DND-41 (cell line): ENCODE results near the gene POLK.

Experiments used
- ATAC-seq: fragments of 200-7000 bp; cut with Tn5 transposase; 3 replicates; pipeline ENCODE4 v1.9.1; 2021; ENCODE audit warnings: low read depth; ENCODE audit not compliant: insufficient read depth
- DNase-seq: peaks from one replicate; pipeline ENCODE4 v3.0.0-alpha.2; 2020
- H2AFZ ChIP-seq: 2 replicates; pipeline ENCODE4 v1.6.0; 2012; ENCODE audit warnings: low read depth, low read length
- H3K27ac ChIP-seq: 2 replicates; pipeline ENCODE4 v1.5.1; 2012; ENCODE audit warnings: low read length, inconsistent platforms
- H3K27me3 ChIP-seq: fragments of 200-600 bp; sonication (generic); 2 replicates; pipeline ENCODE4 v1.6.0; 2012; ENCODE audit warnings: low read length, mild to moderate bottlenecking, inconsistent platforms; ENCODE audit not compliant: insufficient read depth, poor library complexity
- H3K36me3 ChIP-seq: 2 replicates; pipeline ENCODE4 v1.5.1; 2012; ENCODE audit warnings: low read length, inconsistent platforms; ENCODE audit not compliant: insufficient read depth
- H3K4me1 ChIP-seq: 2 replicates; pipeline ENCODE4 v1.5.1; 2012; ENCODE audit warnings: mild to moderate bottlenecking, low read length; ENCODE audit not compliant: insufficient read depth
- H3K4me2 ChIP-seq: 2 replicates; pipeline ENCODE4 v1.6.0; 2012; ENCODE audit warnings: mild to moderate bottlenecking, moderate library complexity, low read length, inconsistent platforms; ENCODE audit not compliant: insufficient read depth
- H3K4me3 ChIP-seq, 2 experiments: fragments of 200-600 bp in 1 of 2; shearing (Covaris generic) in 1 of 2; 2 replicates each; pipeline ENCODE4 v1.5.1; 2012 to 2016; ENCODE audit warnings: inconsistent platforms in 2 of 2, low read length in 2 of 2, mild to moderate bottlenecking in 2 of 2, low read depth in 1 of 2, moderate library complexity in 1 of 2
- H3K79me2 ChIP-seq: 2 replicates; pipeline ENCODE4 v1.6.0; 2012; ENCODE audit warnings: low read length, inconsistent platforms; ENCODE audit not compliant: insufficient read depth
- H3K9ac ChIP-seq: 2 replicates; pipeline ENCODE4 v1.6.0; 2012; ENCODE audit warnings: low read depth, mild to moderate bottlenecking, inconsistent platforms, low read length, moderate library complexity
- H3K9me3 ChIP-seq: 2 replicates; pipeline ENCODE4 v1.5.1; 2012; ENCODE audit warnings: low read length, moderate library complexity, mild to moderate bottlenecking, inconsistent platforms; ENCODE audit not compliant: insufficient read depth, severe bottlenecking
- H4K20me1 ChIP-seq: 2 replicates; pipeline ENCODE4 v1.6.0; 2012; ENCODE audit warnings: low read length; ENCODE audit not compliant: insufficient read depth
- EZH2 ChIP-seq: IDR thresholded peaks from 3 replicates; pipeline ENCODE4 v1.6.1; 2012; ENCODE audit warnings: borderline replicate concordance, low read depth, mild to moderate bottlenecking, moderate library complexity, low read length, inconsistent platforms; ENCODE audit not compliant: severe bottlenecking
- TF ChIP-seq, protein P1 (sequence below): IDR thresholded peaks from 2 replicates; pipeline ENCODE4 v1.5.1; 2012; ENCODE audit warnings: borderline replicate concordance, low read length, moderate library complexity, mild to moderate bottlenecking; ENCODE audit not compliant: poor library complexity, severe bottlenecking; ENCODE audit errors: extremely low read depth

Gene POLK

GRCh38 chr5:75507841-75508240 is 3.9 kb upstream of the POLK start:
- 0 out of 2 replicates have a peak overlapping the region, but pooled peaks have one; percentile 86 for H3K4me2 ChIP-seq
- H3K36me3 ChIP-seq, result peaks cover 10% of the 10 kb centered on the region
- no peak overlapping the region for H2AFZ ChIP-seq
- no peak overlapping the region for H3K9ac ChIP-seq
- no peaks in the 10 kb centered on the region for H3K9me3 ChIP-seq
- DNase-seq, result no peak
- no peaks in the 10 kb centered on the region for H3K27me3 ChIP-seq
- peaks cover 73% of the 10 kb centered on the region for H3K79me2 ChIP-seq
- no peak for ATAC-seq
- H3K27ac ChIP-seq, result no peak overlapping the region
- H4K20me1 ChIP-seq, result no peaks in the 10 kb centered on the region; the same call in 1 of the 2 replicates
- no peak overlapping the region for H3K4me3 ChIP-seq
- TF ChIP-seq, protein P1, sequence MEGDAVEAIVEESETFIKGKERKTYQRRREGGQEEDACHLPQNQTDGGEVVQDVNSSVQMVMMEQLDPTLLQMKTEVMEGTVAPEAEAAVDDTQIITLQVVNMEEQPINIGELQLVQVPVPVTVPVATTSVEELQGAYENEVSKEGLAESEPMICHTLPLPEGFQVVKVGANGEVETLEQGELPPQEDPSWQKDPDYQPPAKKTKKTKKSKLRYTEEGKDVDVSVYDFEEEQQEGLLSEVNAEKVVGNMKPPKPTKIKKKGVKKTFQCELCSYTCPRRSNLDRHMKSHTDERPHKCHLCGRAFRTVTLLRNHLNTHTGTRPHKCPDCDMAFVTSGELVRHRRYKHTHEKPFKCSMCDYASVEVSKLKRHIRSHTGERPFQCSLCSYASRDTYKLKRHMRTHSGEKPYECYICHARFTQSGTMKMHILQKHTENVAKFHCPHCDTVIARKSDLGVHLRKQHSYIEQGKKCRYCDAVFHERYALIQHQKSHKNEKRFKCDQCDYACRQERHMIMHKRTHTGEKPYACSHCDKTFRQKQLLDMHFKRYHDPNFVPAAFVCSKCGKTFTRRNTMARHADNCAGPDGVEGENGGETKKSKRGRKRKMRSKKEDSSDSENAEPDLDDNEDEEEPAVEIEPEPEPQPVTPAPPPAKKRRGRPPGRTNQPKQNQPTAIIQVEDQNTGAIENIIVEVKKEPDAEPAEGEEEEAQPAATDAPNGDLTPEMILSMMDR, result no peak
- TF ChIP-seq EZH2, result no peak
- H3K4me1 ChIP-seq, result peaks cover 27% of the 10 kb centered on the region

DNA sequence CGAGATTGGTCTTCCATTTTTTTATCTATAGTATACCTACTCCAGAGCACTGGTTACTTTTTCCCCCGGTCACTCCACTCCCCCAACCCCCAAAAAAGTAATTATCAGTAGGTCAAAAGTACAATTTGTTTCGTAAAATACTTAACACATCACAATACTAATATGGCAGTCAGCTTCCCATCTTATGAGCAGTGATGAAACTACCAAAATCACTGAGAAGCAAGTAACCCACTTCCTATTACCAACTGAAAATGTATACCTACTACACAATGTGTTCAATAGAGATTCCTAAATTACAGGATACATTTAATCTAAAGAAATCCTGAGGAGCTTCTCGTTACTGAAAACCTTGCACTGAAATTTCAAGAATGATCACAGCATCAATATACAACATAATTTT is 2.1 kb upstream of the POLK start:
- no peak for DNase-seq
- H3K4me3 ChIP-seq, result peak overlapping the region; percentile 90 to 98; a peak in 3 of 4 replicates
- peak overlapping the region; percentile 83 for H3K9ac ChIP-seq
- H2AFZ ChIP-seq, result no peak overlapping the region
- H4K20me1 ChIP-seq, result no peaks in the 10 kb centered on the region; the same call in 1 of the 2 replicates
- no peaks in the 10 kb centered on the region for H3K27me3 ChIP-seq
- H3K4me1 ChIP-seq, result peaks cover 44% of the 10 kb centered on the region
- H3K4me2 ChIP-seq, result peak overlapping the region; percentile 86
- H3K36me3 ChIP-seq, result peaks cover 9% of the 10 kb centered on the region
- ATAC-seq, result no peak
- no peak overlapping the region; the same call in 1 of the 2 replicates for H3K27ac ChIP-seq
- peaks cover 87% of the 10 kb centered on the region for H3K79me2 ChIP-seq
- no peaks in the 10 kb centered on the region for H3K9me3 ChIP-seq
- TF ChIP-seq EZH2, result no peak
- TF ChIP-seq, protein P1, result no peak

DNA sequence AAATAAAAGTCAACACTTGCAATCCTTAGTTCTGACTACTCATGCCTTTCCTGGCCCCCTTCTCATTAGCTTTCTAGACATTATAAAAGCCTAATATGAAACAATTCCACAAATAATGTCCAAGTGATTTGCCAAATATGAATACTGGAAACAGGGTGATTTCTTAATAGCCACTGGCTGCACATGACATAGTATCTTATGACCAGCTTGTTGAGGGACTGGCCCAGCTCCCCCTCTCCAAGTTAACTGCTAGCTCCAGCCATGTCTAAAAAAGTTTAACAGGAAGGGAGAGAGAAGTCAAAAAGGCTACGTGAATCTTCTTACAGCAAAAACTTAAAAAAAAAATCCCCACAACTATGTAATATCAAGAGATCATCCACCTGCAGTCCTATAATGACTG is 1.7 kb upstream of the POLK start:
- ATAC-seq (no peak), DNase-seq (no peak)
- H3K4me3 ChIP-seq, result peak overlapping the region; percentile 90 to 98; a peak in 3 of 4 replicates
- no peak for TF ChIP-seq EZH2
- TF ChIP-seq, protein P1, result no peak
- H3K9ac ChIP-seq, result peak overlapping the region; percentile 83
- H3K36me3 ChIP-seq, result peaks cover 5% of the 10 kb centered on the region
- no peaks in the 10 kb centered on the region; the same call in 1 of the 2 replicates for H4K20me1 ChIP-seq
- H3K79me2 ChIP-seq, result peaks cover 91% of the 10 kb centered on the region
- H3K4me1 ChIP-seq, result peaks cover 45% of the 10 kb centered on the region
- H3K27ac ChIP-seq, result peak overlapping the region; percentile 36; the same call in 1 of the 2 replicates
- 0 out of 2 replicates have a peak overlapping the region, but pooled peaks have one; percentile 98 for H2AFZ ChIP-seq
- no peaks in the 10 kb centered on the region for H3K27me3 ChIP-seq
- peak overlapping the region; percentile 86 for H3K4me2 ChIP-seq
- H3K9me3 ChIP-seq, result no peaks in the 10 kb centered on the region
